WTC11 (cell line): ENCODE data around the gene FHOD1. TPM values are rescaled to one million over a fixed set of nuclear protein-coding genes. Genes with fewer than 3 reads are reported as not detected.

Experiments used
- ATAC-seq: fragments of 200-7000 bp; cut with Tn5 transposase; 2 replicates; pipeline ENCODE4 v1.10.0; 2021; ENCODE audit warnings: mild to moderate bottlenecking, moderate library complexity
- CTCF ChIA-PET: fragments of 300-600 bp; sonication (Branson Sonifier 250); formaldehyde crosslinking; loops from one replicate; lab custom pipeline; 2021; ENCODE audit warnings: antibody characterized with exemption; lab: Charles Lee
- POLR2A ChIA-PET: fragments of 350-600 bp; sonication (Branson Sonifier 250); formaldehyde crosslinking; loops from one replicate; lab custom pipeline; 2021; ENCODE audit warnings: antibody characterized with exemption; lab: Charles Lee
- DNase-seq: peaks from one replicate; pipeline ENCODE4 v3.0.0; 2021; ENCODE audit warnings: low spot score
- H3K27ac Mint-ChIP-seq: 2 replicates; pipeline ENCODE4 v1.8.0; 2021; ENCODE audit warnings: mixed read lengths
- H3K27me3 Mint-ChIP-seq: 2 replicates; pipeline ENCODE4 v1.8.0; 2021; ENCODE audit warnings: low read depth, mild to moderate bottlenecking, moderate library complexity, mixed read lengths
- H3K36me3 Mint-ChIP-seq: 2 replicates; pipeline ENCODE4 v1.8.0; 2021; ENCODE audit warnings: mixed read lengths
- H3K4me1 Mint-ChIP-seq: 2 replicates; pipeline ENCODE4 v1.8.0; 2022; ENCODE audit warnings: mixed read lengths
- H3K4me3 Mint-ChIP-seq: 2 replicates; pipeline ENCODE4 v1.8.0; 2021; ENCODE audit warnings: mild to moderate bottlenecking, moderate library complexity, mixed read lengths
- H3K9me3 Mint-ChIP-seq: 2 replicates; pipeline ENCODE4 v1.8.0; 2021; ENCODE audit warnings: mixed read lengths
- CBFB ChIP-seq: sonication (generic); formaldehyde crosslinking; IDR thresholded peaks from 2 replicates; pipeline ENCODE4 v1.8.1; 2022; ENCODE audit warnings: mild to moderate bottlenecking, low read depth, missing genetic modification reagents
- CTCF ChIP-seq: fragments of 200-600 bp; IDR thresholded peaks from 2 replicates; pipeline ENCODE4 v1.8.0; 2022; ENCODE audit warnings: antibody characterized with exemption
- E2F4 ChIP-seq: sonication (generic); formaldehyde crosslinking; IDR thresholded peaks from 2 replicates; pipeline ENCODE4 v1.8.1; 2022; ENCODE audit warnings: low read depth, mild to moderate bottlenecking, moderate library complexity, missing genetic modification reagents, borderline replicate concordance
- FOXK1 ChIP-seq: sonication (generic); formaldehyde crosslinking; IDR thresholded peaks from 2 replicates; pipeline ENCODE4 v1.8.0; 2022; ENCODE audit warnings: mild to moderate bottlenecking, moderate library complexity, missing genetic modification reagents
- GABPB1 ChIP-seq: sonication (generic); formaldehyde crosslinking; IDR thresholded peaks from 2 replicates; pipeline ENCODE4 v1.8.1; 2023; ENCODE audit warnings: mild to moderate bottlenecking, missing genetic modification reagents
- MAX ChIP-seq: sonication (generic); formaldehyde crosslinking; IDR thresholded peaks from 2 replicates; pipeline ENCODE4 v1.8.0; 2022; ENCODE audit warnings: mild to moderate bottlenecking, missing genetic modification reagents
- NFATC4 ChIP-seq: fragments of 250-450 bp; sonication (Bioruptor Pico); IDR thresholded peaks from 2 replicates; pipeline ENCODE4 v1.9.0; 2021; ENCODE audit warnings: mild to moderate bottlenecking
- PRRX2 ChIP-seq: fragments of 250-450 bp; sonication (Bioruptor Pico); IDR thresholded peaks from 2 replicates; pipeline ENCODE4 v1.8.0; 2021; ENCODE audit warnings: mild to moderate bottlenecking
- TEAD1 ChIP-seq: sonication (generic); formaldehyde crosslinking; IDR thresholded peaks from 2 replicates; pipeline ENCODE4 v1.8.0; 2022; ENCODE audit warnings: mild to moderate bottlenecking, missing genetic modification reagents
- TP53 ChIP-seq: sonication (generic); formaldehyde crosslinking; IDR thresholded peaks from 2 replicates; pipeline ENCODE4 v1.8.1; 2023; ENCODE audit warnings: mild to moderate bottlenecking, missing genetic modification reagents
- USF2 ChIP-seq: sonication (generic); formaldehyde crosslinking; IDR thresholded peaks from 2 replicates; pipeline ENCODE4 v1.8.1; 2023; ENCODE audit warnings: mild to moderate bottlenecking, missing genetic modification reagents, moderate library complexity
- ZNF138 ChIP-seq: sonication (generic); formaldehyde crosslinking; conservative IDR thresholded peaks from 2 replicates; pipeline ENCODE4 v1.8.1; 2022; ENCODE audit warnings: mild to moderate bottlenecking, moderate library complexity, missing genetic modification reagents
- ZNF416 ChIP-seq: fragments of 250-450 bp; sonication (Bioruptor Pico); IDR thresholded peaks from 2 replicates; pipeline ENCODE4 v1.9.0; 2021; ENCODE audit warnings: mild to moderate bottlenecking, inconsistent platforms
- ZNF532 ChIP-seq: fragments of 250-450 bp; sonication (Bioruptor Pico); IDR thresholded peaks from 2 replicates; pipeline ENCODE4 v1.9.0; 2021; ENCODE audit warnings: mild to moderate bottlenecking, borderline replicate concordance
- ZSCAN18 ChIP-seq: fragments of 250-450 bp; sonication (Bioruptor Pico); IDR thresholded peaks from 2 replicates; pipeline ENCODE4 v2.1.2; 2022; ENCODE audit warnings: mild to moderate bottlenecking, moderate library complexity
- total RNA-seq: library from RNA; stranded (reverse); gene quantifications from 3 replicates; pipeline ENCODE4 v1.2.3, GENCODE V29; 2021

Gene FHOD1
- total RNA-seq, 1 experiment from 2014 or later = 81.3 TPM

- peak; percentile 52; the same call in 1 of the 2 replicates for TF ChIP-seq NFATC4
- TF ChIP-seq CTCF = peak; percentile 67
- peak; percentile 85 for TF ChIP-seq MAX (CRISPR knock-in tag)
- TF ChIP-seq TP53 (CRISPR knock-in tag) = 0 out of 2 replicates have a peak, but pooled peaks have one; percentile 68
- TF ChIP-seq ZNF138 (CRISPR knock-in tag) = no peak; the same call in 1 of the 2 replicates
- peak; percentile 25; the same call in 1 of the 2 replicates for TF ChIP-seq PRRX2 (CRISPR knock-in tag)
- TF ChIP-seq GABPB1 (CRISPR knock-in tag) = no peak
- TF ChIP-seq TEAD1 (CRISPR knock-in tag) = 0 out of 2 replicates have a peak, but pooled peaks have one; percentile 40
- TF ChIP-seq USF2 (CRISPR knock-in tag) = peak; percentile 58
- no peak for TF ChIP-seq ZSCAN18
- peak; percentile 60; the same call in 1 of the 2 replicates for TF ChIP-seq ZNF532 (CRISPR knock-in tag)
- TF ChIP-seq CBFB (CRISPR knock-in tag) = 0 out of 2 replicates have a peak, but pooled peaks have one; percentile 53
- no peak for TF ChIP-seq E2F4 (CRISPR knock-in tag)
These were observed 48.1 kb downstream of the FHOD1 start, which contains the start of gene ELMO3 (continued) for GRCh38 chr16:67199011-67199807.

- ATAC-seq (peak; percentile 13), DNase-seq (peak; percentile 53)
- Mint-ChIP-seq H3K27me3 (no peaks in the 10 kb centered on the region), H3K9me3 (no peaks in the 10 kb centered on the region), H3K4me3 (peak overlapping the region; percentile 55), H3K36me3 (peaks cover 34% of the 10 kb centered on the region), H3K4me1 (peaks cover 13% of the 10 kb centered on the region), H3K27ac (peak overlapping the region; percentile 85; the same call in 1 of the 2 replicates)
- POLR2A ChIA-PET = interaction anchor here (0.6 to 0.7 kb wide), 3 partner anchors 28 to 229 kb away, joined by 3 to 4 read pairs (median 3); partner anchors contain the start of gene TMEM208
- CTCF ChIA-PET = interaction anchor here (0.6 to 3.9 kb wide), 42 partner anchors 9 to 270 kb away, joined by 3 to 65 read pairs (median 5); partner anchors contain the start of genes B3GNT9, CES3, EXOC3L1 and FBXL8
- TF ChIP-seq ZNF416 (CRISPR knock-in tag) (0 out of 2 replicates have a peak, but pooled peaks have one; percentile 17), FOXK1 (CRISPR knock-in tag) (no peak)
These were observed 49.0 kb downstream of the FHOD1 start for GRCh38 chr16:67198238-67198734.
